Astrocyte (in vitro differentiated cells and primary cell): ENCODE measurements around the gene C1QB. TPM values are rescaled to one million over a fixed set of nuclear protein-coding genes. Genes with fewer than 3 reads are reported as not detected.

Source experiments
- DNase-seq: peaks from one replicate; pipeline ENCODE4 v3.0.0-alpha.2; 2010; ENCODE audit warnings: low read depth
- FAIRE-seq: peaks from 2 replicates; lab custom pipeline; 2011; peaks lifted over from hg19 to GRCh38; lab: Jason Lieb, UNC
- H2AFZ ChIP-seq: 2 replicates; pipeline ENCODE4 v1.6.0; 2012; ENCODE audit warnings: low read depth, low read length, inconsistent platforms
- H3K27ac ChIP-seq: 2 replicates; pipeline ENCODE4 v1.5.1; 2011; ENCODE audit warnings: low read depth, low read length, inconsistent platforms
- H3K27me3 ChIP-seq: 2 replicates; pipeline ENCODE4 v1.6.0; 2011; ENCODE audit warnings: low read length, inconsistent platforms; ENCODE audit not compliant: insufficient read depth
- H3K36me3 ChIP-seq: 2 replicates; pipeline ENCODE4 v1.5.1; 2011; ENCODE audit warnings: low read length, inconsistent platforms; ENCODE audit not compliant: insufficient read depth
- H3K4me1 ChIP-seq: 2 replicates; pipeline ENCODE4 v1.5.1; 2011; ENCODE audit warnings: low read length, inconsistent platforms; ENCODE audit not compliant: insufficient read depth
- H3K4me2 ChIP-seq: 2 replicates; pipeline ENCODE4 v1.6.0; 2012; ENCODE audit warnings: low read length, inconsistent platforms
- H3K4me3 ChIP-seq: 2 replicates; pipeline ENCODE4 v1.5.1; 2011; ENCODE audit warnings: low read depth, mild to moderate bottlenecking, low read length, inconsistent platforms; ENCODE audit not compliant: insufficient read depth
- H3K79me2 ChIP-seq: 2 replicates; pipeline ENCODE4 v1.6.0; 2012; ENCODE audit warnings: mild to moderate bottlenecking, low read length, inconsistent platforms; ENCODE audit not compliant: insufficient read depth
- H3K9ac ChIP-seq: 2 replicates; pipeline ENCODE4 v1.6.0; 2012; ENCODE audit warnings: mild to moderate bottlenecking, low read length, inconsistent platforms
- H3K9me3 ChIP-seq: 2 replicates; pipeline ENCODE4 v1.5.1; 2012; ENCODE audit warnings: low read depth, mild to moderate bottlenecking, low read length, inconsistent platforms; ENCODE audit not compliant: insufficient read depth
- H4K20me1 ChIP-seq: 2 replicates; pipeline ENCODE4 v1.6.0; 2012; ENCODE audit warnings: low read length, inconsistent platforms; ENCODE audit not compliant: insufficient read depth
- H3K27ac Mint-ChIP-seq: one replicate; pipeline ENCODE4 v1.8.0; 2021; ENCODE audit warnings: mild to moderate bottlenecking, mixed read lengths; ENCODE audit not compliant: unreplicated experiment
- H3K27me3 Mint-ChIP-seq: one replicate; pipeline ENCODE4 v1.8.0; 2021; ENCODE audit warnings: low read depth, mixed read lengths; ENCODE audit not compliant: unreplicated experiment
- H3K36me3 Mint-ChIP-seq: one replicate; pipeline ENCODE4 v1.8.0; 2021; ENCODE audit warnings: low read depth, mixed read lengths; ENCODE audit not compliant: unreplicated experiment
- H3K4me1 Mint-ChIP-seq: one replicate; pipeline ENCODE4 v1.8.0; 2021; ENCODE audit warnings: low read depth, mixed read lengths; ENCODE audit not compliant: unreplicated experiment
- H3K4me3 Mint-ChIP-seq: one replicate; pipeline ENCODE4 v1.8.0; 2021; ENCODE audit warnings: mild to moderate bottlenecking, moderate library complexity, mixed read lengths; ENCODE audit not compliant: unreplicated experiment
- H3K9me3 Mint-ChIP-seq: one replicate; pipeline ENCODE4 v1.8.0; 2021; ENCODE audit warnings: mild to moderate bottlenecking, mixed read lengths; ENCODE audit not compliant: unreplicated experiment
- EZH2 ChIP-seq: IDR thresholded peaks from 2 replicates; pipeline ENCODE4 v1.6.1; 2012; ENCODE audit warnings: mild to moderate bottlenecking, low read length, inconsistent platforms; ENCODE audit not compliant: insufficient read depth
- total RNA-seq: library from RNA; stranded (reverse); gene quantifications from 2 replicates; pipeline ENCODE4 v1.2.1, GENCODE V29; 2021
- TF ChIP-seq, protein P1 (sequence below): IDR thresholded peaks from 2 replicates; pipeline ENCODE4 v1.5.1; 2011; ENCODE audit warnings: low read depth, mild to moderate bottlenecking, inconsistent platforms, low read length, moderate library complexity; ENCODE audit not compliant: insufficient read depth

Gene C1QB
- total RNA-seq, 1 donor from 2014 or later: not detected

DNA sequence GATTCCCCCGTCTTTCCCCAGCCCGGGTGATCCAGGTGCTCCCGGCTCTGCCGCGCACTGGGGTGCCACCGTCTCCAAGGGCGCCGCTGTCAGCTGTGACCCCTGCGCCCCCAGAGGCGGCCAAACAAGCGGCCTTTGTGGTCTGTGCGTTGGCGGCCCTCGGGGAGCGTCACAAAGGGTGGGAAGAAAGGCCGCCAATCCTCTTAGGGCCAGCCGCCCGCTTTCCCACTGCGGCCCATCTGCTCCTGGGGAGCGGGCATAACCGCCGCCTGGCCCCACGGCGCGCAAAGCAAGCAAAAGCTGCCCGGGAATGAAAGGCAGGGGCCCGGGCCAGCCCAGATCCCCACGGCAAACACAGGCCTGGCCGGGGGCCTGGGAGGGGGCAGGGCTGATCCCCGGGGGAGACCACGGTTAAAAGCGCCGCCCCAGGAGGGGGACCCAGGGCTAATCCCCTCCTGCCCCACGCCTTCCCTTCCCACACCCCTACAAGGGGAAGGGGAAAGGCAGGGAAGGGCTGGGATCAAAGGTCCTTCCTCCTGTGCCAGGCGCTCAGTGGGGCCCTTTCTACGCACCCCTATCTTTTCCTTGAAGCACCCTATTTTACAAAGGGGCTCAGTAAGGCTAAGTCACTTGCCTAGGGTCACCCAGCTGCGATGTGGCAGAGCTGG is 24.0 kb downstream of the C1QB start:
- Mint-ChIP-seq H3K27ac (no peak overlapping the region), H3K9me3 (no peaks in the 10 kb centered on the region), H3K4me3 (no peak overlapping the region), H3K4me1 (no peaks in the 10 kb centered on the region), H3K27me3 (peaks cover 31% of the 10 kb centered on the region), H3K36me3 (no peaks in the 10 kb centered on the region)
- H3K9me3 ChIP-seq: no peaks in the 10 kb centered on the region
- H3K36me3 ChIP-seq: no peaks in the 10 kb centered on the region
- TF ChIP-seq EZH2: no peak
- TF ChIP-seq, protein P1, sequence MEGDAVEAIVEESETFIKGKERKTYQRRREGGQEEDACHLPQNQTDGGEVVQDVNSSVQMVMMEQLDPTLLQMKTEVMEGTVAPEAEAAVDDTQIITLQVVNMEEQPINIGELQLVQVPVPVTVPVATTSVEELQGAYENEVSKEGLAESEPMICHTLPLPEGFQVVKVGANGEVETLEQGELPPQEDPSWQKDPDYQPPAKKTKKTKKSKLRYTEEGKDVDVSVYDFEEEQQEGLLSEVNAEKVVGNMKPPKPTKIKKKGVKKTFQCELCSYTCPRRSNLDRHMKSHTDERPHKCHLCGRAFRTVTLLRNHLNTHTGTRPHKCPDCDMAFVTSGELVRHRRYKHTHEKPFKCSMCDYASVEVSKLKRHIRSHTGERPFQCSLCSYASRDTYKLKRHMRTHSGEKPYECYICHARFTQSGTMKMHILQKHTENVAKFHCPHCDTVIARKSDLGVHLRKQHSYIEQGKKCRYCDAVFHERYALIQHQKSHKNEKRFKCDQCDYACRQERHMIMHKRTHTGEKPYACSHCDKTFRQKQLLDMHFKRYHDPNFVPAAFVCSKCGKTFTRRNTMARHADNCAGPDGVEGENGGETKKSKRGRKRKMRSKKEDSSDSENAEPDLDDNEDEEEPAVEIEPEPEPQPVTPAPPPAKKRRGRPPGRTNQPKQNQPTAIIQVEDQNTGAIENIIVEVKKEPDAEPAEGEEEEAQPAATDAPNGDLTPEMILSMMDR: no peak
- no peaks in the 10 kb centered on the region for H3K79me2 ChIP-seq
- H3K27me3 ChIP-seq: peaks cover 7% of the 10 kb centered on the region
- FAIRE-seq (no peak), DNase-seq (peak; percentile 26)
- H3K4me3 ChIP-seq: no peak overlapping the region
- peak overlapping the region; percentile 34 for H3K4me2 ChIP-seq
- H3K4me1 ChIP-seq: peaks cover 16% of the 10 kb centered on the region
- H3K27ac ChIP-seq: no peak overlapping the region
- H2AFZ ChIP-seq: peak overlapping the region; percentile 56
- H4K20me1 ChIP-seq: no peaks in the 10 kb centered on the region
- H3K9ac ChIP-seq: peak overlapping the region; percentile 23

DNA sequence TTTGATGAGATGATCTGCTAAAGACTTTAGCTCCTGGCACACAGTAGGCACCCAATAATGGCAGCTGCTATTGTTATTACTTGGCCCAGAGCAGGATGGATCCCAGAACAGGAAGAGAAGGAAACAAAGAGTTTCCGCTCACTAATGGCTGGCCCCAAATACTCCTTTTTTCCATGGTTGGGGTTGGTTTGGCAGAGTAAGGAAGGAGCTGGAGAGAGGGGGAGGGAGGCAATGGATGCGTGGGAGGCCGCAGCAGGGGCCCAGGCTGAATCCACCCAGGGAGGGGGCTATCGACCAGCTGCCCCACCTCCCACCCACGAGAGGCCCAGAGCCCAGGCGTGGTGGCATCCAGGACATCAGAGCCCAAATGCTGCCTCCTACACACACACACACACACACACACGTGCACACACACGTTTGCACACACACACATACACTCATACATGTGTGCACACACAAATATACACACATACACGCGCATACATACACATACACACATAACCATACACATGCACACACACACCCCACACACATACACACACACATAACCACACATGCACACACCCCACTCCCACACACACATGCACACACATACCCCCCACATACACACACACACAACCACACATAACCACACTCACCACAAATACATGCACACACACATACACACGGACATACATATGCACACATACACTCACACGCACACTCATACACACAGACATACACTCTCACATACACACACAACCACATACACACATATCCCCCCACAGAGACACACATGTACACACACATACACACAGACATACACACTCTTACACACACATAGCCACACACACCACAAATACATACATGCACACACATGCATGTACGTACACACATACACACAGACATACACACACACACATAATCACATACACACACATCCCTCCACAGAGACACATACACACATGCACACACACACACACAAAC is 25.2 kb downstream of the C1QB start:
- Histone ChIP-seq H3K9me3 (no peaks in the 10 kb centered on the region), H2AFZ (peak overlapping the region; percentile 22), H3K9ac (no peak overlapping the region), H3K4me3 (no peak overlapping the region), H3K27me3 (peaks cover under 1% of the 10 kb centered on the region), H3K4me1 (peaks cover 16% of the 10 kb centered on the region), H3K27ac (no peak overlapping the region), H3K4me2 (peak overlapping the region; percentile 34), H4K20me1 (no peaks in the 10 kb centered on the region), H3K79me2 (no peaks in the 10 kb centered on the region), H3K36me3 (no peaks in the 10 kb centered on the region)
- no peak for TF ChIP-seq EZH2
- TF ChIP-seq, protein P1: no peak
- Mint-ChIP-seq H3K4me1 (no peaks in the 10 kb centered on the region), H3K4me3 (no peak overlapping the region), H3K36me3 (no peaks in the 10 kb centered on the region), H3K9me3 (no peaks in the 10 kb centered on the region), H3K27ac (no peak overlapping the region), H3K27me3 (peaks cover 25% of the 10 kb centered on the region)
- peak; percentile 56 for FAIRE-seq
- DNase-seq: no peak
